WI38 (cell line): ENCODE data around the gene KRTAP19-3.

Experiments used
- H3K4me3 ChIP-seq: 2 replicates; pipeline ENCODE4 v1.5.1; 2011; ENCODE audit warnings: low read depth, mild to moderate bottlenecking, control low read depth, low read length
- TF ChIP-seq, protein P1 (sequence below): IDR thresholded peaks from 2 replicates; pipeline ENCODE4 v1.5.1; 2012; ENCODE audit warnings: low read depth, mild to moderate bottlenecking, control low read depth, low read length

KRTAP19-3 gene

DNA sequence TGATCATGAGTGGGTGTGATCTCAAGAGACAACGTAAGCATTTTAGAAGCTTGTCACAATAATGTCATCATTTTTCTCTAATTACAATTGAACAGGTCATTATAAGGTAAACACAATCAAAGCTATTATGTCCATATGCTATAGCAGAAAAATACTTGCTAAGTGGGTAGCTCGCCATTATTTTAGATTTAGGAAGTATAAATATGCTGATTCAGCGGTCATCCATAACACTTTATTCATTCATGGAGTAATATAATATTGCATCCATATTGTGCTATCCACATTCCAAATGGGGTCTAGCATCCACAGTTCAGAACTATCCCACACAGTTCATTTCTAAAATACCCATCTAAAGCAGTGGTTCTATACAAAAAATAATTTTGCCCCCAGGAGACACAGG lies 43.3 kb downstream of the KRTAP19-3 start:
- TF ChIP-seq, protein P1, sequence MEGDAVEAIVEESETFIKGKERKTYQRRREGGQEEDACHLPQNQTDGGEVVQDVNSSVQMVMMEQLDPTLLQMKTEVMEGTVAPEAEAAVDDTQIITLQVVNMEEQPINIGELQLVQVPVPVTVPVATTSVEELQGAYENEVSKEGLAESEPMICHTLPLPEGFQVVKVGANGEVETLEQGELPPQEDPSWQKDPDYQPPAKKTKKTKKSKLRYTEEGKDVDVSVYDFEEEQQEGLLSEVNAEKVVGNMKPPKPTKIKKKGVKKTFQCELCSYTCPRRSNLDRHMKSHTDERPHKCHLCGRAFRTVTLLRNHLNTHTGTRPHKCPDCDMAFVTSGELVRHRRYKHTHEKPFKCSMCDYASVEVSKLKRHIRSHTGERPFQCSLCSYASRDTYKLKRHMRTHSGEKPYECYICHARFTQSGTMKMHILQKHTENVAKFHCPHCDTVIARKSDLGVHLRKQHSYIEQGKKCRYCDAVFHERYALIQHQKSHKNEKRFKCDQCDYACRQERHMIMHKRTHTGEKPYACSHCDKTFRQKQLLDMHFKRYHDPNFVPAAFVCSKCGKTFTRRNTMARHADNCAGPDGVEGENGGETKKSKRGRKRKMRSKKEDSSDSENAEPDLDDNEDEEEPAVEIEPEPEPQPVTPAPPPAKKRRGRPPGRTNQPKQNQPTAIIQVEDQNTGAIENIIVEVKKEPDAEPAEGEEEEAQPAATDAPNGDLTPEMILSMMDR, result no peak
- no peak overlapping the region for H3K4me3 ChIP-seq

DNA sequence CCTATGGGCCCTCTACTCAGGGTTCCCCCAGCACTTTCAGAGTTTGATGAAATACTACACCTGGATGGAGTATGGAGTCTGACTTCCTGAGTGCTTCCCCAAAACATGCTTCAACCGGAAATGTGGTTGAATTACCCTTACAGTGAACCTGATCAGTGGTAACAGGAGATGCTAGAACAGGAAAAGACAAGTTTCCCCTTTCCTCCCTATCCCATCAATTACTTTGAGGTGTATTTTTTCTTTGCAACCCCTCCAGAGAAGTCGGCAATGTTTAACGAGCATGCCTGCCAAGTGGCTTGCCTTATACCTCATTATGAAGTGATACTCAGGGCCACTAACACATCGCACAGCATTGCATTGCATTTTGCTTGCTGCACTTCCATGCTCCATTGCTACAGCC lies 44.8 kb downstream of the KRTAP19-3 start:
- H3K4me3 ChIP-seq, result no peak overlapping the region
- TF ChIP-seq, protein P1, result no peak

DNA sequence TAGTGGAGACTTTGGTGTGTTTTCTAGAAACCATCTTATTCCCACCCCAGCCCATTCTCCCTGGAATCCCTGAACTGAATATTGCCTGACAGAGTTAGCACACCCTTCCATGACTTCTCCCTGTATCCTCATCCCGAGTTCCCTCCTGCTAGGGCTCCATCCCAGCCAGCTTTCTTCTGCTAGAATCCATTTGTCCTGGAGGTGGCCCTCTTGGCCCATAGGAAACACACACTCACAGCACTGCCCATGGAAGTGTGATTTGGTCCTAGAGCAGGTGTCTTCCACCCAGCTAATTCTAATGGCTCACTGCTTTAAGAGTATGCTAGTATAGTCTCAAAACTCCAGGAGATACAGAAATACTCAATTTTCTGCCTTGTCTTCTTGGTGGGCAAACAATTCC lies 47.6 kb downstream of the KRTAP19-3 start:
- no peak overlapping the region for H3K4me3 ChIP-seq
- TF ChIP-seq, protein P1, result no peak

DNA sequence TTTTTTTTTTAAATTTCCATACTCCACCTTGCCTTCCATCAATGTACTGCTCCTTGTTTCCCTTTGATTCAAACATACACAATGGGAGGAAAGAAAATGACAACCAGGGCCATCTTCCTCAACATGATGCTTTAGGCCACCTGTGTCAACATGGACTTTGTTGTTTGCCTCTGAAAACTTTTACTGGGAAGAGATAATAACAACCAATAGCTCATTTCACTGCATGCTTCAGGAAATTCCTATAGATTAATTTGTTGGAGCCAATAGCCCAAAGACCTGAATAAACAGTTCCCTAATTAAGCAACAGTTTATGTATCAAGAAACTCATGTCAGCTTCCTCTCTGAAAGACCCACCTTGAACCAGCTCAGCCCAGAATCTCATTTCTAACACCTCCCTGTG lies 48.6 kb downstream of the KRTAP19-3 start:
- TF ChIP-seq, protein P1, result no peak
- no peak overlapping the region for H3K4me3 ChIP-seq
